H1 (cell line): ENCODE data around the gene ACTN2. TPM values are rescaled to one million over a fixed set of nuclear protein-coding genes. Genes with fewer than 3 reads are reported as not detected.

ENCODE experiments used
- CTCF ChIA-PET: fragments of 300-600 bp; sonication (Branson Sonifier 250); formaldehyde crosslinking; loops from one replicate; lab custom pipeline; 2021; ENCODE audit not compliant: partially characterized antibody; lab: Charles Lee
- POLR2A ChIA-PET: fragments of 300-600 bp; sonication (Branson Sonifier 250); formaldehyde crosslinking; loops from one replicate; lab custom pipeline; 2021; ENCODE audit warnings: inconsistent platforms; ENCODE audit not compliant: partially characterized antibody; lab: Charles Lee
- DNase-seq, 2 experiments: peaks; one replicate each; pipeline versions ENCODE4 v3.0.0 to v3.0.0-alpha.2; 2010 to 2022; ENCODE audit warnings: low spot score in 2 of 2, low read depth in 1 of 2, mixed read lengths in 1 of 2
- FAIRE-seq: peaks from 2 replicates; lab custom pipeline; 2011; peaks lifted over from hg19 to GRCh38; lab: Jason Lieb, UNC
- H2AFZ ChIP-seq: 2 replicates; pipeline ENCODE4 v1.8.1; 2012; ENCODE audit warnings: low read length, inconsistent platforms
- H2AK5ac ChIP-seq: 2 replicates; pipeline ENCODE4 v1.6.1; 2013; ENCODE audit warnings: low read depth, low read length
- H2BK120ac ChIP-seq: replicated peaks from 2 replicates; pipeline ENCODE3; 2013; ENCODE audit warnings: low read depth, low read length, inconsistent platforms
- H2BK12ac ChIP-seq: 2 replicates; pipeline ENCODE4 v1.6.1; 2013; ENCODE audit warnings: low read depth, low read length
- H2BK15ac ChIP-seq: 2 replicates; pipeline ENCODE4 v1.6.1; 2013; ENCODE audit warnings: low read length
- H2BK20ac ChIP-seq: 2 replicates; pipeline ENCODE4 v1.6.1; 2013; ENCODE audit warnings: low read length
- H2BK5ac ChIP-seq: 2 replicates; pipeline ENCODE4 v1.6.1; 2013; ENCODE audit warnings: low read depth, low read length
- H3K14ac ChIP-seq: 2 replicates; pipeline ENCODE4 v1.6.1; 2013; ENCODE audit warnings: inconsistent platforms; ENCODE audit not compliant: insufficient read length
- H3K18ac ChIP-seq: 2 replicates; pipeline ENCODE4 v1.6.1; 2013; ENCODE audit warnings: low read length; ENCODE audit errors: extremely low read depth
- H3K23ac ChIP-seq: 2 replicates; pipeline ENCODE4 v1.6.1; 2013; ENCODE audit warnings: inconsistent platforms; ENCODE audit not compliant: insufficient read length
- H3K23me2 ChIP-seq: 2 replicates; pipeline ENCODE4 v1.6.1; 2013; ENCODE audit warnings: low read depth, low read length
- H3K27ac ChIP-seq: 2 replicates; pipeline ENCODE4 v1.6.1; 2011; ENCODE audit warnings: low read depth, low read length, inconsistent platforms
- H3K27me3 ChIP-seq, 4 experiments: replicated peaks in 1 of 4; 1 replicate in 1 of 4; 2 replicates in 3 of 4; pipeline versions ENCODE4 v1.6.1 to v1.8.1; 2011 to 2013; ENCODE audit warnings: low read length in 3 of 4, mild to moderate bottlenecking in 3 of 4, inconsistent platforms in 2 of 4, mixed read lengths in 2 of 4, moderate library complexity in 1 of 4; ENCODE audit not compliant: control insufficient read depth in 3 of 4, insufficient read depth in 3 of 4; ENCODE audit errors: extremely low read depth in 1 of 4
- H3K36me3 ChIP-seq, 4 experiments: 2 replicates each; pipeline versions ENCODE4 v1.6.1 to v1.8.1; 2011 to 2013; ENCODE audit warnings: mild to moderate bottlenecking in 4 of 4, low read length in 3 of 4, moderate library complexity in 2 of 4, control low read depth in 1 of 4, inconsistent platforms in 1 of 4; ENCODE audit not compliant: insufficient read depth in 4 of 4, control insufficient read depth in 2 of 4
- H3K4ac ChIP-seq: replicated peaks from 2 replicates; pipeline ENCODE3; 2013; ENCODE audit warnings: low read length, low read depth, mixed read lengths, inconsistent platforms; ENCODE audit not compliant: insufficient read length
- H3K4me1 ChIP-seq, 4 experiments: replicated peaks in 1 of 4; 1 replicate in 1 of 4; 2 replicates in 3 of 4; pipeline versions ENCODE4 v1.6.1 to v1.8.1; 2011 to 2013; ENCODE audit warnings: low read length in 3 of 4, inconsistent platforms in 2 of 4, mixed read lengths in 1 of 4; ENCODE audit not compliant: insufficient read depth in 4 of 4, control insufficient read depth in 3 of 4
- H3K4me2 ChIP-seq, 2 experiments: 2 replicates each; pipeline versions ENCODE4 v1.6.1 to v1.8.1; 2011 to 2013; ENCODE audit warnings: low read depth in 2 of 2, low read length in 2 of 2, control low read depth in 1 of 2, inconsistent platforms in 1 of 2, mild to moderate bottlenecking in 1 of 2; ENCODE audit not compliant: insufficient read depth in 1 of 2
- H3K4me3 ChIP-seq, 4 experiments: fragments of 200-600, 300-600 bp in 1 of 4; sonication (generic), shearing (Covaris generic), sonication (Bioruptor Twin) in 1 of 4; 2 replicates each; pipeline versions ENCODE4 v1.5.1 to v1.8.1; 2011 to 2016; ENCODE audit warnings: low read length in 4 of 4, low read depth in 3 of 4, control low read depth in 2 of 4, inconsistent platforms in 2 of 4, mild to moderate bottlenecking in 2 of 4, mixed read lengths in 1 of 4, moderate library complexity in 1 of 4; ENCODE audit not compliant: insufficient read depth in 2 of 4; ENCODE audit errors: extremely low read depth in 1 of 4
- H3K56ac ChIP-seq: replicated peaks from 2 replicates; pipeline ENCODE3; 2013; ENCODE audit warnings: low read depth, mild to moderate bottlenecking, mixed read lengths, low read length, inconsistent platforms; ENCODE audit not compliant: insufficient read length
- H3K79me1 ChIP-seq: 2 replicates; pipeline ENCODE4 v1.6.1; 2013; ENCODE audit warnings: low read depth, low read length, control low read depth
- H3K79me2 ChIP-seq, 2 experiments: 2 replicates each; pipeline versions ENCODE4 v1.6.1 to v1.8.1; 2012 to 2013; ENCODE audit warnings: low read length in 2 of 2, mild to moderate bottlenecking in 2 of 2, inconsistent platforms in 1 of 2; ENCODE audit not compliant: insufficient read depth in 2 of 2, control insufficient read depth in 1 of 2
- H3K9ac ChIP-seq, 4 experiments: replicated peaks in 1 of 4; 1 replicate in 1 of 4; 2 replicates in 3 of 4; pipeline versions ENCODE4 v1.6.1 to v1.8.1; 2011 to 2013; ENCODE audit warnings: low read depth in 3 of 4, low read length in 3 of 4, control low read depth in 2 of 4, mild to moderate bottlenecking in 2 of 4, moderate library complexity in 2 of 4, inconsistent platforms in 1 of 4; ENCODE audit errors: extremely low read depth in 1 of 4
- H3K9me3 ChIP-seq, 2 experiments: 2 replicates each; pipeline versions ENCODE4 v1.6.1 to v1.8.1; 2012 to 2013; ENCODE audit warnings: mild to moderate bottlenecking in 2 of 2, moderate library complexity in 2 of 2, control low read depth in 1 of 2, inconsistent platforms in 1 of 2, low read depth in 1 of 2, low read length in 1 of 2, mixed read lengths in 1 of 2; ENCODE audit not compliant: insufficient read depth in 2 of 2
- H4K20me1 ChIP-seq, 2 experiments: replicated peaks in 1 of 2; 2 replicates each; pipeline versions ENCODE3 to v1.8.1; 2011 to 2013; ENCODE audit warnings: inconsistent platforms in 2 of 2, low read length in 2 of 2, mild to moderate bottlenecking in 1 of 2; ENCODE audit not compliant: insufficient read depth in 2 of 2, control insufficient read depth in 1 of 2
- H4K5ac ChIP-seq: 2 replicates; pipeline ENCODE4 v1.6.1; 2013; ENCODE audit warnings: low read length, low read depth, mixed read lengths, inconsistent platforms; ENCODE audit not compliant: insufficient read length
- H4K8ac ChIP-seq: 2 replicates; pipeline ENCODE4 v1.8.0; 2013; ENCODE audit warnings: mild to moderate bottlenecking, moderate library complexity, low read length, inconsistent platforms; ENCODE audit not compliant: insufficient read depth; ENCODE audit errors: extremely low read depth
- H4K91ac ChIP-seq: replicated peaks from 2 replicates; pipeline ENCODE3; 2013; ENCODE audit warnings: low read length, mixed read lengths, inconsistent platforms; ENCODE audit not compliant: insufficient read length
- ASH2L ChIP-seq: fragments of 200-600, 300-600 bp; sonication (generic); IDR thresholded peaks from one replicate; pipeline ENCODE4 v1.7.1; 2017; ENCODE audit warnings: low read length
- BACH1 ChIP-seq: IDR thresholded peaks from 2 replicates; pipeline ENCODE4 v1.6.1; 2012; ENCODE audit warnings: low read length, improper control_type of control experiment
- CTCF ChIP-seq, 3 experiments: IDR thresholded peaks; 1 replicate in 2 of 3; 2 replicates in 1 of 3; pipeline versions ENCODE4 v1.5.1 to v1.6.1; 2011; ENCODE audit warnings: low read length in 3 of 3, mild to moderate bottlenecking in 3 of 3, inconsistent platforms in 2 of 3, low read depth in 1 of 3, moderate library complexity in 1 of 3; ENCODE audit not compliant: insufficient read depth in 1 of 3; ENCODE audit errors: control extremely low read depth in 1 of 3
- GABPA ChIP-seq: IDR thresholded peaks from 2 replicates; pipeline ENCODE4 v1.6.1; 2011; ENCODE audit warnings: mild to moderate bottlenecking, low read length, moderate library complexity, borderline replicate concordance; ENCODE audit not compliant: insufficient read depth
- HDAC2 ChIP-seq, 2 experiments: fragments of 300-600 bp in 1 of 2; sonication (generic) in 1 of 2; IDR thresholded peaks; 2 replicates each; pipeline ENCODE4 v1.6.1; 2011 to 2012; ENCODE audit warnings: low read depth in 2 of 2, low read length in 2 of 2, mild to moderate bottlenecking in 2 of 2, moderate library complexity in 2 of 2, borderline replicate concordance in 1 of 2, inconsistent platforms in 1 of 2
- JUN ChIP-seq: IDR thresholded peaks from 2 replicates; pipeline ENCODE4 v1.6.1; 2011; ENCODE audit warnings: low read depth, mild to moderate bottlenecking, improper control_type of control experiment, low read length
- MAFK ChIP-seq: IDR thresholded peaks from 2 replicates; pipeline ENCODE4 v1.6.1; 2012; ENCODE audit warnings: low read depth, mild to moderate bottlenecking, improper control_type of control experiment, low read length
- RFX5 ChIP-seq: IDR thresholded peaks from 2 replicates; pipeline ENCODE4 v1.6.1; 2011; ENCODE audit warnings: low read depth, low read length, improper control_type of control experiment, borderline replicate concordance
- SIX5 ChIP-seq: IDR thresholded peaks from 2 replicates; pipeline ENCODE4 v1.6.1; 2011; ENCODE audit warnings: mild to moderate bottlenecking, low read depth, low read length
- SP2 ChIP-seq: IDR thresholded peaks from 2 replicates; pipeline ENCODE4 v1.6.1; 2012; ENCODE audit warnings: mild to moderate bottlenecking, low read length, inconsistent platforms
- TAF7 ChIP-seq: optimal IDR thresholded peaks from 2 replicates; pipeline ENCODE3; 2011; ENCODE audit warnings: low read depth, mild to moderate bottlenecking, inconsistent platforms, low read length, moderate library complexity, borderline replicate concordance
- TEAD4 ChIP-seq: IDR thresholded peaks from 2 replicates; pipeline ENCODE4 v1.6.1; 2012; ENCODE audit warnings: low read depth, low read length, inconsistent platforms, mixed read lengths
- WGBS, 2 experiments: shearing (Covaris generic) in 1 of 2; methylation state at CpG; one replicate each; pipeline versions ENCODE4 v1.1.6 to v1.1.7; 2013 to 2015; ENCODE audit warnings: low lambda C conversion rate in 2 of 2, mixed read lengths in 2 of 2, inconsistent platforms in 1 of 2, low coverage in 1 of 2, missing lambda C conversion rate in 1 of 2; ENCODE audit not compliant: insufficient replicate concordance in 2 of 2, insufficient coverage in 1 of 2, insufficient read length in 1 of 2; ENCODE audit errors: extremely low coverage in 1 of 2, missing lambda C conversion rate in 1 of 2; 5-methylcytosine and 5-hydroxymethylcytosine counted together
- polyA plus RNA-seq, 7 experiments: library from polyadenylated mRNA; depleted of rRNA in 3 of 7; stranded (reverse) in 5 of 7; unstranded in 2 of 7; fragments of >200 nt in 5 of 7; fragments of 200-250 nt in 2 of 7; gene quantifications; 1 replicate in 5 of 7; 2 replicates in 1 of 7; 4 replicates in 1 of 7; pipeline versions ENCODE4 v1.2.1 to v1.2.3, GENCODE V29; 2011 to 2013; ENCODE audit warnings: missing spikeins in 2 of 7, mixed read lengths in 2 of 7
- total RNA-seq: library from RNA; stranded (reverse); fragmentation: NEBNext Ultra II Directional; extraction: Animal tissue kit (Norgen Biotek cat#: 25700); gene quantifications from 2 replicates; pipeline ENCODE4 v1.2.1, GENCODE V29; 2021

Gene ACTN2
- total and polyA plus RNA-seq, 2 of the 8 experiments (the other 6 are each of a cell fraction or from before 2014, with no cell fraction given), result 1.9 to 4.1 TPM

DNA sequence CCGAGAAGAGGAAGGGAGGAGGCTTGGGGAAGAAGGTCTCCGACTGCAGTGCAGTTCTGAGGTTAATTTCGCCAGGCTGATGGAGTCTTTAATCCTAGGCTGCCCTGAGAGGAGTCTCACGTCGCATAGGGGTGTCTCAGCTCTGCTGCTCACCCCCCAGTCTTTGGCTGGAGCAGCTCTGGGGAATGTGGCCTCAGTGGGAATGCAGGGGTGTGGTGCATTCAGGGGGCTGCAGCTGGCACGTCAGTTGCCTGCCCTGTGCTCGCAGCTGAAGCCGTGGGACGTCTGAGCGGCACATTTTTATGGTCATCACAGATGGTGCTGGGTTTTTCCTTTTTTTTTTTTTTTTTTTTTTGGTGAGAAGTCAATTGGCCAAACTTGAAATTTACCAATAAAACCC is 38.2 kb downstream of the ACTN2 start:
- no peak overlapping the region for H2AFZ ChIP-seq
- POLR2A ChIA-PET, result no interaction called here
- no peak overlapping the region for H4K91ac ChIP-seq
- H2BK15ac ChIP-seq, result no peak overlapping the region
- no peaks in the 10 kb centered on the region for H3K79me2 ChIP-seq
- H3K9me3 ChIP-seq, result no peaks in the 10 kb centered on the region
- no peaks in the 10 kb centered on the region for H3K36me3 ChIP-seq
- no peaks in the 10 kb centered on the region for H3K4me1 ChIP-seq
- no peak overlapping the region for H3K56ac ChIP-seq
- H3K23me2 ChIP-seq, result no peaks in the 10 kb centered on the region
- H3K4ac ChIP-seq, result no peak overlapping the region
- WGBS, 2 experiments, result 86% methylated on average over 9 of the region's 10 CpGs; no CpG with 5 or more reads in 1 of the 2 experiments
- CTCF ChIA-PET, result interaction anchor here (0.6 kb wide), 1 partner anchor 168 kb away, joined by 3 read pairs; no protein-coding TSS in a partner anchor
- no peak overlapping the region for H2BK120ac ChIP-seq
- no peaks in the 10 kb centered on the region for H3K27me3 ChIP-seq
- no peak overlapping the region for H4K5ac ChIP-seq
- no peak overlapping the region for H2AK5ac ChIP-seq
- H2BK20ac ChIP-seq, result no peak overlapping the region
- H3K27ac ChIP-seq, result no peak overlapping the region
- H2BK5ac ChIP-seq, result no peak overlapping the region
- H3K79me1 ChIP-seq, result no peaks in the 10 kb centered on the region
- no peak overlapping the region for H3K4me2 ChIP-seq
- no peak overlapping the region for H3K9ac ChIP-seq
- H3K4me3 ChIP-seq, result no peak overlapping the region
- no peak overlapping the region for H3K14ac ChIP-seq
- 0 out of 2 replicates have a peak overlapping the region, but pooled peaks have one; percentile 65 for H4K8ac ChIP-seq
- DNase-seq (no peak), FAIRE-seq (no peak)
- H3K18ac ChIP-seq, result no peak overlapping the region
- H2BK12ac ChIP-seq, result no peak overlapping the region
- no peak overlapping the region for H3K23ac ChIP-seq
- H4K20me1 ChIP-seq, result no peaks in the 10 kb centered on the region
- TF ChIP-seq JUN (no peak), HDAC2 (IDR thresholded peaks at IDR 0.05; ENCODE audit: borderline replicate concordance in 1 of 2, low read depth in 2 of 2, low read length in 2 of 2) (no peak), GABPA (no peak), TEAD4 (no peak), RFX5 (no peak), CTCF (IDR thresholded peaks at IDR 0.05; ENCODE audit: control extremely low read depth in 1 of 3, insufficient read depth in 1 of 3, low read depth in 1 of 3, low read length in 3 of 3) (no peak), MAFK (no peak), TAF7 (no peak), ASH2L (no peak), SP2 (no peak), BACH1 (no peak), SIX5 (no peak)
